HG02642 (cell line): Measurements from ENCODE around the gene LYRM1.
"Not testable (repeated sequence)": the region's sequence is repeated elsewhere in the genome, so short reads cannot be mapped to it uniquely, and the experiment has no call there.

ENCODE experiments used
- ATAC-seq: cut with Tn5 transposase; IDR thresholded peaks from one replicate; pipeline ENCODE4 v1.9.1; 2021; ENCODE audit warnings: mild to moderate bottlenecking; ENCODE audit not compliant: unreplicated experiment, poor library complexity

Gene LYRM1

GRCh38 chr16:20929676-20930364 is 29.2 kb downstream of the LYRM1 start:
- not testable (repeated sequence) for ATAC-seq

DNA sequence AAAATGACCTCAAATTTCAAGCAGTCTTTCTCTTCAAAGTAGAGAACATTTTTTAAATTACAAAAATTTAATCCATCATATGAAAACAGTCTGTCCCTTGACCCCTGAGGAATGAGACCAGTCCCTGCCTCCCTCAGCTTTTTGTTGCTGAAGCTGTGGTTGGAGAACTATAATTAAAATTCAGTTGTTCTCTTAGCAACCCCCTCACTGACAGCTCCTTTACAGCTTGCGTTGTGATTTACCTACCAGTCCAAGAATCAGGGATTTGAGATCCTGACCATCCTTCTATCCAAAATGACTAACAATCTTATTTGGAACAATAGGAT is 29.8 kb downstream of the LYRM1 start:
- no peak for ATAC-seq

DNA sequence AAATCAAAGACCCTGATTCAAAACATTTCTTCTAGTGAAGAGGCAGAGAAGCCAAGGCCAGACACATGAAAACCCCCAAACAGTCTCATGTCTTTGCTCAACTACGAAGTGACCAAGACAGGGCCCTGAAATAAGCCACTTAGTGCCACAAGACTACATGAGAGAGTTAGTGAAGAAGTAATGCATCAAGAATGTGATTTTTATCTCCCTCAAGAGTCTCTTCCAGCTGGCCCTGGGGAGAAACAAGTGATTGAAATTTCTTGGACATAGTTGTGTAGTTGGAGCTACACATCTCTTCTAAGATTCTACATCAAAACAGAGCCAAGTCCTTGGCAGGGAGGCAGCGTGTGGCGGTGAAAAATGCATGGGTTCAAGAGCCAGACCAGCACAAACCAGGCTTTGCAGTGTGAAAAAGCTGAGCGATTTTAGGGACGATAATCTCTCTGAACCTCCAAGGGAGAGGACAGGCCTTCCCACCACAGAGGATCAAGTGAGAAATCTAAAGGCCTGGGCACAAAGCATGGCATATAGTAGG is 30.6 kb downstream of the LYRM1 start:
- no peak for ATAC-seq

GRCh38 chr16:20933589-20933988 is 33.0 kb downstream of the LYRM1 start:
- ATAC-seq = no peak

DNA sequence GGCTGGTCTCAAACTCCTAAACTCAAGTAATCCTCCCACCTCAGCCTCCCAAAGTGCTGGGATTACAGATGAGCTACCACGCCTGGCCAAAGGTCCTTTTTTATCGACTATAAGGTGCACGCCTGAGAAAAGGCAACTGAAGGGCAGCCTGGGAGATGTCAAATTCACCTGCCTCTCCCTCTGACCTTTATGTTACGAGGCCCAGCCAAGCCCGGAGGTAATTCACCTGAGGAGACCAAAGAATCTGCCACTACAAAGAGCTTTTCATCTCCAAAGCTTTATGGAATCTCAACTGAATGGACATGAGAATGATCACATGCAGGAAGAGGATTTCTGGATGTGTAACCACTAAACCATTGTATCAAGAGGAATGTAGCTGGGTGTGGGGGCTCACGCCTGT is 37.2 kb downstream of the LYRM1 start:
- ATAC-seq = no peak

DNA sequence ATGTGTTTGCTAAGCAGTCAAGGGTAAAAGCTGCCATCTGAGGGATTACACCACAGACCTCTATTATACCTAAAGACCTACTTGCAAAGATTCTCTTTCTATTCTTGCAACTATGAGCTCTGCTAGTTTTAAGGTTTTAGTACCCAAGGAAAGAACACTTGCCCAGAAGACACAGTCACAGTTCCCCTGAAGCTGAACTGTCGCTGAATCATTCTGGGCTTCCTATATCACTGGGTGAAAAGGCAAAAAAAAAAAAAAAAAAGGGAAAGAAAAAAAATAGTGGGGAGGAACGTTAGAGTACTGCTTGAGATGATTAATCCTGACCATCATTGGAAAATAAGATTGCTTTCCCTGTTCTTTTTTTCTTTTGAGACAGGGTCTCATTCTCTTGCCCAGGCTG is 37.9 kb downstream of the LYRM1 start:
- ATAC-seq = no peak

GRCh38 chr16:20939611-20940010 is 39.0 kb downstream of the LYRM1 start:
- no peak for ATAC-seq

GRCh38 chr16:20940871-20941635 is 40.5 kb downstream of the LYRM1 start:
- ATAC-seq = no peak

DNA sequence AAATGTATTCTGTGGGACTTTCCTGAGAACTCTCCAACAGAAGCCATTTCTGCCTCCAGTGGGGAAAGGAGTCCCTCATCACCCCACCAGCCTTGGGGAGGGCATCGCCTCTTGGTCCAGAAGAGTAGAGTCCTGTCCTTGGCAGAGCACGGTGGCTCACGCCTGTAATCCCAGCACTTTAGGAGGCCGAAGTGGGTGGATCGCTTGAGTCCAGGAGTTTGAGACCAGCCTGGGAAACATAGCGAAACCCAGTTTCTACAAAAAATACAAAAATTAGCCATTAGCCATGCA is 41.0 kb downstream of the LYRM1 start:
- ATAC-seq = no peak

- no peak for ATAC-seq
Measured at GRCh38 chr16:20942256-20942655, 41.7 kb downstream of the LYRM1 start.

GRCh38 chr16:20944861-20945574 is 44.4 kb downstream of the LYRM1 start:
- no peak for ATAC-seq

- not testable (repeated sequence) for ATAC-seq
Measured at GRCh38 chr16:20945575-20945875, 45.0 kb downstream of the LYRM1 start.

DNA sequence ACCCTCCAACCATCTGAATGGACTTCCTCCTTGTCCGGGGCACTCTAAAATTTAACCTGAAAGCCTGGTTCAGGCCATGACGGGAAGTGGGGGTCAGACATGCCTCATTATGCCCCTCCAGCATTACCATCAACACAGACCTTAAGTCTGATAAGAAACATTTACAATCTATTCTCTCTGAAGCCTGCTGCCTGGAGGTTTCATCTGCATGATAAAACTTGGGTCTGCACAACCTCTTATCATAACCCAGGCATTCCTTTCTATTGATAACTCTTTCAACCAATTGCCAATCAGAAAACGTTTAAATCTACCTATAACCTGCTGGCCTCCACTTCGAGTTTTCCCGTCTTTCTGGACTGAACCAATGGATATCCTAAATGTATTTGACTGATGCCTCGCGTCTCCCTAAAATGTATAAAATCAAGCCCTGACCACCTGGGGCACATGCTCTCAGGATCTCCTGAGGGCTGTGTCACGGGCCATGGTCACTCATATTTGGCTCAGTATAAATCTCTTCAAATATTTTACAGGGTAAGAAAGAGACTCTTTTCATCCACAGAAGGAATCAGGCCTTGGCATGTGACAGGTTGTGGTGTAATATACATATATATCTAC is 45.6 kb downstream of the LYRM1 start:
- no peak for ATAC-seq

DNA sequence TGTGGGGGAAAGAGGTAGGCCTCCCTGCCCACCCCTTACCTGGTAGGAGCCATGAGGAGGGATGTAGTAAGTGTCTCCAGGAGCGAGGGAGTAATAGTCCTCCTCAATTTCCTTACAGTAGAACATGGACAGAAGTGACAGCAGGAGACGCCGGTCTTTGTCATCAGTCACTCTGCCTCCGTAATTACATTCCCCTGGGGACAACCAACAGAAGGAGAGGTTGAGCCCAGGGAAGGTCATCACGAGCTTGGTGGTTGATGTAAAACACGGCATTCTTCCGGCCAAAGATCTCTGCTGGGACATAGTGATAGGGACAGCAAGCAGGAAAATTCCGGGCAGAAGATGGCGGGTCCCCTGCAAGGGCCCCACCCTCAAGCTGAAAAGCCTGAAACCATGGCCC is 47.9 kb downstream of the LYRM1 start:
- ATAC-seq = no peak

DNA sequence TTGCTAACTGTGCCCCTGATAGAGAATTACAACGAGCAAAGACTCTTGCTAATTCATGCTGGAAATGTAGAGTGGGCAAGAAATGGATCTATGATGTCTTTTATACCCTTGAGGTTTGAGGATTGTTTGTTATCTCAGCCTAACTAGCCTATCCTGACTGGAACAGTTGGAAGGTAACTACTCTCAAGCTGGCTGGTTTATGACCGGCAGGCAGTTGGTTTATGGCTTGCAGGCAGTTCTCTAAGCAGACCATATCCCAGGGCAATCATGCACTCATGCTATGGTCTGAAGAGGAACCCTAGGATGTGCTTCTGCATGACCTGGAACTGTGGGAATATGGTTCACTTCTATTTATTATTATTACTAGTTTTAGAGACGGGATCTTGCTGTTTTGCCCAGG is 49.1 kb downstream of the LYRM1 start:
- ATAC-seq = no peak

DNA sequence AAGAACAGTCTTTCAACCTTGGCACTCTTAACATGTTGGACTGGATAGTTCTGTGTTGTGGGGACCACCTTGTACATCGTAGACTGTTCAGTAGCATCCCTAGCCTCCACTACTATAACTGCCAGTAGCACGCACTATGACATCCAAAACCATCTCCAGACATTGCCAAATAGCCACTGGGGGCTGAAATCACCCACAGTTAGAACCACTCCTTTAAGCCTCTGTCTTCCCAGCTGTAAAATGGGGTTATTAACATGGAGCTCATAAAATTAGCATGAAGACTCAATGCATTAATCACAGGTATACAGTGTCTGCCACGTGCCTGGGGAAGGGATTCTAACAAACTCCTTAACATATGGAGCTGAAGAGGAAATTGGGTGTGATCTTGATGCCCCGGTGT is 49.7 kb downstream of the LYRM1 start:
- ATAC-seq = no peak

DNA sequence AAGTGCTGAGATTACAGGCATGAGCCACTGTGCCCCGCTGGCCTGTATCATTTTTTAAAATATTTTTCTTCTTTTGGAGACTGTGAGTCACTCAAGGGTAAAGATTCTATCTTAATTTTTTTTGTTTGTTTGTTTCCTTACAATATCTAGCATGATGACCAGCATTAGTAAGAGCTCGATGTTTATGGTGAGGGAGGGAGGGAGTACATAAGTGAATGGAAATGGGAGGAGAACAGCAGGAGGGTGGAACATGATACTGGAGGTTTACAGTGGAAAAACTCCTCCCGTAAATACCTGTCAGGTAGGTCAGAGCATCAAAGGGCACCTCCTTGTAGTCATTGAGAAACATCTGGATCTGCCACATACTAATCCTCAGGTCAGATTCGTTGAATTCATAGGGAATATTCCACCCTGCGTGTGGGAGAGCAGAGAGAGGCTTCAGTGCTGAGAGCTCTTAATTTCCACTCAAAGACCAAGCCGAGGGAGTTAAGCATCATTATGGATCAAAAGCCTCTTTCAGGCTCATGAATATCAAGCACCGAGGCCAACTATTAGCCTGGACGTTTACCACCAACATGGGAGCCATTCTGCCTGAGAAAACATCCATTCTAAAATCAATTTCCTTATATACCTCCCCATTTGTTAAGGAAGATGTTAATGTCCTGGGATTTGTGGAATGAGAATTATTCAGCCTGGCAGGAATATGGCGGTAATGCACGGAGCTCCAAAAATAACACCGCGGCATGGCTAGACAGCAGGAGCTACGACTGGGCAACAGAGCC is 51.8 kb downstream of the LYRM1 start:
- ATAC-seq = no peak

GRCh38 chr16:20954574-20954973 is 54.0 kb downstream of the LYRM1 start:
- no peak for ATAC-seq

DNA sequence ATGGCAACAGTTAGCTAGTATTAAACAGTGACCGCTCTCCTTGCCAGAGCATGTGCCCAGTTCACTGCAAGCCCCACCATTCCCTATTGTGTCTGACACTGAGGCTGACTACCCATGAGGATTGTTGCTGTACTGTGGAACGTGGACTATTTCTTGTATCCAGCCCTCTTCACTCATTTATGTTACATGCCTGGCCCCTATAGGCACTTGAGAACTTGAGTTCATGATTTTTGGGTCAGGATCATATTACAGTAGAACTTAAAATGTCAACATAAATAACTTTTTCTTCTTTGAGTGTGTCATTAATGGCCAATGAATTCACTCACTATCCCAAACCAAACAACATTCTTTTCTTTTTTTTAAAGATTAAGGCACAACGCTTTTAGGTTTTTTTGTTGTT is 55.7 kb downstream of the LYRM1 start:
- ATAC-seq = no peak

DNA sequence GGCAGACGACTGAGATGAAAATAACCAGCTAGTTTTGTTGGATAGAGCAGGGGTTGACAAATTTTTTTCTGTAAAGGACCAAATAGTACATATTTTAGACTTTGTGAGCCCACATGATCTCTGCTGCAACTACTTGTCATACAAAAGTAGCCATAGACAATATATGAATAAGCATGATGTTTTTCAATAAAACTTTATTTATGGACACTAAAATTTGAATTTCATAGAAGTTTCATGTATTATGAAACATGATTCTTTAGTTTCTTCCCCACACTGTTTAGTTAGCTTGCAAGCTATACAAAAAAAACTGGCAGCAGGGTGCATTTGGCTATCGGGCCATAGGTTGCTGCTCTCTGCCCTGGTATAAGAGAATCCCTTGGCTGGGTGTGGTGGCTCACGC is 56.6 kb downstream of the LYRM1 start:
- ATAC-seq = no peak

DNA sequence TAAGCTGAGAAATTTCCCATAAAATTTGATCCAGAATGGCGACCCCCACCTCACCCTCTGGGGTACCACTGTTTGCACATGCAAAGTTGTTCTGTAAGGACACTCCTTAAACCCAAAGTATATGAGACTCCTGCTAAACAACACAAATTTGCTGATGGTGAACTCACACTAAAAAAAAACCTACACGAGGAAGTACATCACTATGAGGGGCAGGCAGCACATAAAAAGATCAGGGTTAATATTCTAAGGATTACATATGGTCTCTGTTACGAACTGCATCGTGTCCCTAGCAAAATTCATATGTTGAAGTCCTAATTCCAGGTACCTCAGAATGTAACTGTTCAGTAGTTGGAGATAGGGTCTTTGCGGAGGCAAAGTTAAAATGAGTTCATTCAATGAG is 60.3 kb downstream of the LYRM1 start:
- ATAC-seq = no peak
